NCI-H146 treated with DMSO at 0.1 percent for 48 hours (cell line): ENCODE data around the gene SUPT5H.

Source experiments
- DNase-seq: peaks from one replicate; lab custom pipeline; 2025; ENCODE audit not compliant: unreplicated experiment; lab: John Stamatoyannopoulos, UW

SUPT5H gene

GRCh38 chr19:39496063-39496462 lies 50.7 kb downstream of the SUPT5H start:
- DNase-seq, result no peak

- no peak for DNase-seq
Observed at GRCh38 chr19:39497701-39497995, 52.3 kb downstream of the SUPT5H start.

- DNase-seq, result peak; percentile 89
Observed at GRCh38 chr19:39497996-39498797, 52.8 kb downstream of the SUPT5H start.

- DNase-seq, result peak; percentile 67
Observed at GRCh38 chr19:39498798-39499642, 53.6 kb downstream of the SUPT5H start, which contains the start of gene DLL3. Gene DLL3, plus strand, starts transcription at chr19:39498947. Its CDS starts 28 bp downstream, at chr19:39498975.

- DNase-seq, result no peak
Observed at GRCh38 chr19:39499932-39500331, 54.5 kb downstream of the SUPT5H start.

GRCh38 chr19:39500543-39500942 lies 55.2 kb downstream of the SUPT5H start:
- DNase-seq, result no peak

- DNase-seq, result no peak
Observed at GRCh38 chr19:39501340-39501739, 56.0 kb downstream of the SUPT5H start.

- no peak for DNase-seq
Observed at GRCh38 chr19:39502640-39503417, 57.4 kb downstream of the SUPT5H start.

- DNase-seq, result no peak
Observed at GRCh38 chr19:39506598-39506943, 61.2 kb downstream of the SUPT5H start.

- DNase-seq, result peak; percentile 81
Observed at GRCh38 chr19:39506944-39507714, 61.7 kb downstream of the SUPT5H start.

- DNase-seq, result peak; percentile 50
Observed at GRCh38 chr19:39507715-39508364, 62.5 kb downstream of the SUPT5H start.

- no peak for DNase-seq
Observed at GRCh38 chr19:39508629-39509028, 63.2 kb downstream of the SUPT5H start.

- no peak for DNase-seq
Observed at GRCh38 chr19:39509233-39509632, 63.9 kb downstream of the SUPT5H start.

- no peak for DNase-seq
Observed at GRCh38 chr19:39512988-39513387, 67.6 kb downstream of the SUPT5H start.

- no peak for DNase-seq
Observed at GRCh38 chr19:39514840-39515550, 69.6 kb downstream of the SUPT5H start, which contains the start of gene SELENOV. Gene SELENOV, plus strand, starts transcription at chr19:39515139. Its CDS starts 74 bp downstream, at chr19:39515213.

- no peak for DNase-seq
Observed at GRCh38 chr19:39515551-39516191, 70.3 kb downstream of the SUPT5H start.

- DNase-seq, result no peak
Observed at GRCh38 chr19:39516270-39516669, 70.9 kb downstream of the SUPT5H start.

GRCh38 chr19:39517432-39517831 lies 72.0 kb downstream of the SUPT5H start:
- DNase-seq, result no peak

- DNase-seq, result no peak
Observed at GRCh38 chr19:39518458-39518857, 73.1 kb downstream of the SUPT5H start.
